DMS79 (cell line): ENCODE measurements around the gene FBXW11.
"Not testable (repeated sequence)": the region's sequence is repeated elsewhere in the genome, so short reads cannot be mapped to it uniquely, and the experiment has no call there.

Source experiments
- DNase-seq: peaks from one replicate; lab custom pipeline; 2025; lab: John Stamatoyannopoulos, UW

The FBXW11 gene

GRCh38 chr5:171981847-171982246 is 24.6 kb downstream of the FBXW11 start:
- DNase-seq: no peak

- DNase-seq: no peak
These were observed 25.6 kb downstream of the FBXW11 start for GRCh38 chr5:171980792-171981191.

GRCh38 chr5:171979606-171980005 is 26.8 kb downstream of the FBXW11 start:
- no peak for DNase-seq

- no peak for DNase-seq
These were observed 27.9 kb downstream of the FBXW11 start for GRCh38 chr5:171978519-171978918.

GRCh38 chr5:171978016-171978415 is 28.4 kb downstream of the FBXW11 start:
- no peak for DNase-seq

GRCh38 chr5:171977244-171977950 is 29.0 kb downstream of the FBXW11 start:
- DNase-seq: not testable (repeated sequence)

- DNase-seq: no peak
These were observed 30.4 kb downstream of the FBXW11 start for GRCh38 chr5:171975877-171976667.

GRCh38 chr5:171975262-171975876 is 31.1 kb downstream of the FBXW11 start:
- no peak for DNase-seq

GRCh38 chr5:171970826-171971225 is 35.6 kb downstream of the FBXW11 start:
- no peak for DNase-seq

GRCh38 chr5:171969288-171969880 is 37.1 kb downstream of the FBXW11 start:
- no peak for DNase-seq

GRCh38 chr5:171968531-171968930 is 37.9 kb downstream of the FBXW11 start:
- DNase-seq: no peak

- no peak for DNase-seq
These were observed 39.5 kb downstream of the FBXW11 start for GRCh38 chr5:171966964-171967363.

GRCh38 chr5:171966270-171966669 is 40.2 kb downstream of the FBXW11 start:
- DNase-seq: no peak

- no peak for DNase-seq
These were observed 40.7 kb downstream of the FBXW11 start for GRCh38 chr5:171965745-171966144.

GRCh38 chr5:171963416-171963815 is 43.0 kb downstream of the FBXW11 start:
- no peak for DNase-seq

- no peak for DNase-seq
These were observed 45.3 kb downstream of the FBXW11 start for GRCh38 chr5:171961117-171961516.

GRCh38 chr5:171957591-171958251 is 48.7 kb downstream of the FBXW11 start:
- no peak for DNase-seq

GRCh38 chr5:171956887-171957495 is 49.4 kb downstream of the FBXW11 start:
- no peak for DNase-seq

- DNase-seq: no peak
These were observed 50.1 kb downstream of the FBXW11 start for GRCh38 chr5:171956314-171956713.

GRCh38 chr5:171955761-171956160 is 50.7 kb downstream of the FBXW11 start:
- no peak for DNase-seq

- DNase-seq: no peak
These were observed 51.7 kb downstream of the FBXW11 start for GRCh38 chr5:171954721-171955120.
